MG63 (cell line): Measurements from ENCODE around the gene DMPK. TPM values are rescaled to one million over a fixed set of nuclear protein-coding genes. Genes with fewer than 3 reads are reported as not detected.

Source experiments
- DNase-seq: peaks from one replicate; pipeline ENCODE4 v3.0.0-alpha.2; 2020
- H3K27me3 ChIP-seq: fragments of 250-450 bp; sonication (Bioruptor Pico); 2 replicates; pipeline ENCODE4 v1.5.1; 2020; ENCODE audit warnings: mild to moderate bottlenecking, moderate library complexity
- H3K36me3 ChIP-seq: fragments of 250-450 bp; sonication (Bioruptor Pico); 2 replicates; pipeline ENCODE4 v1.5.1; 2020; ENCODE audit warnings: mild to moderate bottlenecking, moderate library complexity
- H3K4me3 ChIP-seq: fragments of 250-450 bp; sonication (Bioruptor Pico); 2 replicates; pipeline ENCODE4 v1.5.1; 2020; ENCODE audit warnings: mild to moderate bottlenecking, moderate library complexity
- H3K9me3 ChIP-seq: fragments of 250-450 bp; sonication (Bioruptor Pico); 2 replicates; pipeline ENCODE4 v1.5.1; 2020; ENCODE audit warnings: mild to moderate bottlenecking, moderate library complexity
- total RNA-seq: library from RNA; depleted of rRNA; stranded (reverse); fragments of >200 nt; shearing (Covaris generic); gene quantifications from 2 replicates; pipeline ENCODE4 v1.2.3, GENCODE V29; 2014; ENCODE audit warnings: low replicate concordance

The DMPK gene
- total RNA-seq, 1 experiment from 2014 or later = 7.0 TPM

GRCh38 chr19:45794627-45795026 lies 12.3 kb upstream of the DMPK start:
- Histone ChIP-seq H3K36me3 (peaks cover 20% of the 10 kb centered on the region), H3K4me3 (no peak overlapping the region), H3K9me3 (no peaks in the 10 kb centered on the region), H3K27me3 (no peaks in the 10 kb centered on the region)
- no peak for DNase-seq

- H3K9me3 ChIP-seq = no peaks in the 10 kb centered on the region
- no peak overlapping the region for H3K4me3 ChIP-seq
- no peak for DNase-seq
- no peaks in the 10 kb centered on the region for H3K27me3 ChIP-seq
- peaks cover 28% of the 10 kb centered on the region for H3K36me3 ChIP-seq
Observed at GRCh38 chr19:45793876-45794275, 11.6 kb upstream of the DMPK start.

GRCh38 chr19:45793178-45793564 lies 10.9 kb upstream of the DMPK start:
- peak overlapping the region; percentile 91 for H3K4me3 ChIP-seq
- DNase-seq = no peak
- peaks cover 34% of the 10 kb centered on the region for H3K36me3 ChIP-seq
- no peaks in the 10 kb centered on the region for H3K27me3 ChIP-seq
- no peaks in the 10 kb centered on the region for H3K9me3 ChIP-seq

GRCh38 chr19:45792470-45793177 lies 10.3 kb upstream of the DMPK start, which contains the start of gene DMWD:
DMWD (minus strand) TSS chr19:45792845; CDS start chr19:45792756, 89 bp downstream.
- Histone ChIP-seq H3K36me3 (peaks cover 39% of the 10 kb centered on the region), H3K9me3 (no peaks in the 10 kb centered on the region), H3K27me3 (no peaks in the 10 kb centered on the region), H3K4me3 (peak within 1 kb of the TSS; percentile 91)
- peak; percentile 98 for DNase-seq

GRCh38 chr19:45791744-45792469 lies 9.6 kb upstream of the DMPK start:
- no peak for DNase-seq
- Histone ChIP-seq H3K36me3 (peaks cover 47% of the 10 kb centered on the region), H3K9me3 (no peaks in the 10 kb centered on the region), H3K4me3 (peak overlapping the region; percentile 91), H3K27me3 (no peaks in the 10 kb centered on the region)

- no peaks in the 10 kb centered on the region for H3K9me3 ChIP-seq
- peak overlapping the region; percentile 91 for H3K4me3 ChIP-seq
- DNase-seq = no peak
- H3K36me3 ChIP-seq = peaks cover 56% of the 10 kb centered on the region
- no peaks in the 10 kb centered on the region for H3K27me3 ChIP-seq
Observed at GRCh38 chr19:45790942-45791341, 8.7 kb upstream of the DMPK start.

- no peak for DNase-seq
- H3K36me3 ChIP-seq = peaks cover 70% of the 10 kb centered on the region
- H3K27me3 ChIP-seq = no peaks in the 10 kb centered on the region
- no peaks in the 10 kb centered on the region for H3K9me3 ChIP-seq
- no peak overlapping the region for H3K4me3 ChIP-seq
Observed at GRCh38 chr19:45789035-45789786, 6.9 kb upstream of the DMPK start.

- Histone ChIP-seq H3K27me3 (no peaks in the 10 kb centered on the region), H3K9me3 (no peaks in the 10 kb centered on the region), H3K36me3 (peaks cover 78% of the 10 kb centered on the region), H3K4me3 (no peak overlapping the region)
- no peak for DNase-seq
Observed at GRCh38 chr19:45786533-45786894, 4.2 kb upstream of the DMPK start.

- Histone ChIP-seq H3K4me3 (no peak overlapping the region), H3K36me3 (peaks cover 73% of the 10 kb centered on the region), H3K9me3 (no peaks in the 10 kb centered on the region), H3K27me3 (no peaks in the 10 kb centered on the region)
- DNase-seq = no peak
Observed at GRCh38 chr19:45785781-45786532, 3.7 kb upstream of the DMPK start.

- no peaks in the 10 kb centered on the region for H3K27me3 ChIP-seq
- DNase-seq = no peak
- peaks cover 73% of the 10 kb centered on the region for H3K36me3 ChIP-seq
- H3K9me3 ChIP-seq = no peaks in the 10 kb centered on the region
- H3K4me3 ChIP-seq = no peak overlapping the region
Observed at GRCh38 chr19:45785097-45785496, 2.8 kb upstream of the DMPK start.

GRCh38 chr19:45784096-45784495 lies 1.8 kb upstream of the DMPK start:
- Histone ChIP-seq H3K4me3 (no peak overlapping the region), H3K27me3 (no peaks in the 10 kb centered on the region), H3K36me3 (peaks cover 72% of the 10 kb centered on the region), H3K9me3 (no peaks in the 10 kb centered on the region)
- no peak for DNase-seq

- peaks cover 72% of the 10 kb centered on the region for H3K36me3 ChIP-seq
- no peak overlapping the region; the same call in 1 of the 2 replicates for H3K4me3 ChIP-seq
- H3K27me3 ChIP-seq = no peaks in the 10 kb centered on the region
- peak; percentile 86 for DNase-seq
- H3K9me3 ChIP-seq = no peaks in the 10 kb centered on the region
Observed at GRCh38 chr19:45782820-45783785, 813 bp upstream of the DMPK start.

- Histone ChIP-seq H3K27me3 (no peaks in the 10 kb centered on the region), H3K4me3 (peak overlapping the region; percentile 33), H3K9me3 (no peaks in the 10 kb centered on the region), H3K36me3 (peaks cover 72% of the 10 kb centered on the region)
- peak; percentile 87 for DNase-seq
Observed at GRCh38 chr19:45781214-45782161, 802 bp downstream of the DMPK start.

GRCh38 chr19:45780448-45781213 lies 1.7 kb downstream of the DMPK start:
- Histone ChIP-seq H3K4me3 (peak overlapping the region; percentile 33; the same call in 1 of the 2 replicates), H3K36me3 (peaks cover 67% of the 10 kb centered on the region), H3K27me3 (no peaks in the 10 kb centered on the region), H3K9me3 (no peaks in the 10 kb centered on the region)
- no peak for DNase-seq
